ENCODE data around the gene FAM72B. TPM values are rescaled to one million over a fixed set of nuclear protein-coding genes. Genes with fewer than 3 reads are reported as not detected.
"Not testable (repeated sequence)": the region's sequence is repeated elsewhere in the genome, so short reads cannot be mapped to it uniquely, and the experiment has no call there.

The FAM72B gene
- polyA plus RNA-seq, 1 donor (not counting 4 experiments of a cell fraction or from before 2014, with no cell fraction given) = 5.6 TPM

DNA sequence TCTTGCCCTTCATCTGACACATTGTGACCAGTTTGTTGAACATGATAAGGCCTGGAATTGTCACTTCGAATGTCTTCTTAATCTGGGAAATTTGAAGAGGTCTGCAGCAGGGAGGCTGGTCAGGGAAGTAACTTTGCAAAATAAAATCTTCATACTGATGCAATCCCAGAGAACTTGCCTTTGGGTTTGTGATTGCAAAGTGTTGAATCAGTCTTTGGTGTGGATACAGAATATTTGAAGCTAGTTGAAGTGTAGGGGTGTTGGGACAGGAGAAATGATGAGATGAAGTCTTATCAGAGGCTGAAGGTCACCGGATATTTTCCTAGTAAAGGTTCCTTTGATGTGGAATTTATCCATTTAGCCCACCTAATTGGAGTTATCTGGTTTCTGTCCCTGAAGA, 42.8 kb upstream of the FAM72B start:
- H3K4me3 ChIP-seq (ENCODE audit: control insufficient read depth in 2 of 3, extremely low read depth in 1 of 3, insufficient read depth in 2 of 3, low read depth in 1 of 3, low read length in 3 of 3); H3K36me3 ChIP-seq (ENCODE audit: control insufficient read depth in 2 of 2, extremely low read depth in 1 of 2, insufficient read depth in 2 of 2, low read length in 2 of 2); H3K9me1 ChIP-seq (ENCODE audit: control insufficient read depth, extremely low read depth, insufficient read depth, low read length); H3K9me3 ChIP-seq (ENCODE audit: control insufficient read depth, low read depth, low read length); H3K4me2 ChIP-seq (ENCODE audit: control insufficient read depth, extremely low read depth, insufficient read depth, low read depth, low read length); DNase-seq (ENCODE audit: low read depth, low spot score); H3K27ac ChIP-seq (ENCODE audit: control insufficient read depth, insufficient read depth, low read length); H3K79me2 ChIP-seq (ENCODE audit: control insufficient read depth, insufficient read depth, low read length); H4K20me1 ChIP-seq (ENCODE audit: control insufficient read depth, extremely low read depth, insufficient read depth, low read length); H3K9ac ChIP-seq (ENCODE audit: control insufficient read depth, extremely low read depth, insufficient read depth, low read length); H3K27me3 ChIP-seq (ENCODE audit: control insufficient read depth, extremely low read depth, insufficient read depth, low read length); H3K4me1 ChIP-seq (ENCODE audit: control insufficient read depth, extremely low read depth, insufficient read depth, low read length); dilution Hi-C loops (cut with MboI; ENCODE audit: extremely low pct_ligation_motif_present, low sequenced_read_pairs); FAIRE-seq; H2AFZ ChIP-seq (ENCODE audit: control insufficient read depth, low read length): not testable (repeated sequence)

DNA sequence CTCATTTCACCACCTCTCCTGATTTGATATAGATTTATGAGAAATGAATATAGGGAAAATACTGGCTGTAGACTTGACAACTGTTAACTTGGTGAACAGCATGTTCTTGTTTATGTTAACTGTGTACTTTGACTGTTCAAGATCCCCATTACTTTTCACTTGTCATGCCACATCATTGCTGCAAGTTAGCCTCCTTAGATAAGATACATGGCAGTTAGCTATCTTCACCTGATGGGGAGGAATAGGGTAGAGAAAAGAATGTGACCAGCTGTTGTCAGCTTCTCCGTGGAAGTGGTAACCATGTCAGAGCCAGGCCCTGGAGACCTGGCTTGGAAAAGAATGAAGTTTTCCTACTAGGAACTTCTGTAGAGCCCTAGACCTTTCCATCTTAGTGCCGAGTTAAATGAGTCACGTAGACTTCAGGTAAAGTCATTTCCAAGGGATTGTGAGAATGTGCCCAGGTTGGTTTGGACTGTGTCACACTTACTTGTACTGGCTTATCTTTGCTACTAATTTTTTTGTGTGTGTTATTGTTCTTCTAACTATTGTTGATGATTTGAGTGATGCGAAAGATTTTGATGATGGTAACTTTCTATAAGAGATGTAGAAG, 42.3 kb upstream of the FAM72B start:
- H3K27me3 ChIP-seq (ENCODE audit: control insufficient read depth, extremely low read depth, insufficient read depth, low read length); FAIRE-seq; H3K27ac ChIP-seq (ENCODE audit: control insufficient read depth, insufficient read depth, low read length); H3K9me3 ChIP-seq (ENCODE audit: control insufficient read depth, low read depth, low read length); H3K4me2 ChIP-seq (ENCODE audit: control insufficient read depth, extremely low read depth, insufficient read depth, low read depth, low read length); H3K9ac ChIP-seq (ENCODE audit: control insufficient read depth, extremely low read depth, insufficient read depth, low read length); H3K36me3 ChIP-seq (ENCODE audit: control insufficient read depth in 2 of 2, extremely low read depth in 1 of 2, insufficient read depth in 2 of 2, low read length in 2 of 2); DNase-seq (ENCODE audit: low read depth, low spot score); H3K4me1 ChIP-seq (ENCODE audit: control insufficient read depth, extremely low read depth, insufficient read depth, low read length); H3K79me2 ChIP-seq (ENCODE audit: control insufficient read depth, insufficient read depth, low read length); H4K20me1 ChIP-seq (ENCODE audit: control insufficient read depth, extremely low read depth, insufficient read depth, low read length); dilution Hi-C loops (cut with MboI; ENCODE audit: extremely low pct_ligation_motif_present, low sequenced_read_pairs); H2AFZ ChIP-seq (ENCODE audit: control insufficient read depth, low read length); H3K9me1 ChIP-seq (ENCODE audit: control insufficient read depth, extremely low read depth, insufficient read depth, low read length); H3K4me3 ChIP-seq (ENCODE audit: control insufficient read depth in 2 of 3, extremely low read depth in 1 of 3, insufficient read depth in 2 of 3, low read depth in 1 of 3, low read length in 3 of 3): not testable (repeated sequence)

DNA sequence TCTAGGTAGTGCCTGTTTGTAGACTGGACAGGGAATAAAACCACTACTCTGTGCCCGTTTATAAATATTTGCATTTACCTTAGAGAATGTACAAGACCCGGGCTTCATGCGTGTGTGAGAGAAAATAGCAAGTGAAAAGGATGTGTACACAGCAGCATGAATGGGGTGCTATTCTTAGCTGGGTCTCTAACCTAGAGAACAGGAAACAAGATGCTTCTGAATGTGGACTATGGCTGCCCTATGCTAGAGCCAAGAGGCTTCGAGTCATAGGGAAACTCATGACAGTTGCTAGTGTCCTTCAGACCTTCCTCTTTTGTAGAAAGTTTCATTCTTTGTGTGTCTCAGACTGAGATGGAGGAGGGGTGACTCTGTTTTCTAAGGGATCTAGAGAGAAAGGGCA, 40.6 kb upstream of the FAM72B start:
- H3K9me3 ChIP-seq (ENCODE audit: control insufficient read depth, low read depth, low read length); H3K27me3 ChIP-seq (ENCODE audit: control insufficient read depth, extremely low read depth, insufficient read depth, low read length); H3K4me1 ChIP-seq (ENCODE audit: control insufficient read depth, extremely low read depth, insufficient read depth, low read length); H4K20me1 ChIP-seq (ENCODE audit: control insufficient read depth, extremely low read depth, insufficient read depth, low read length); H3K36me3 ChIP-seq (ENCODE audit: control insufficient read depth in 2 of 2, extremely low read depth in 1 of 2, insufficient read depth in 2 of 2, low read length in 2 of 2); FAIRE-seq; DNase-seq (ENCODE audit: low read depth, low spot score); H3K79me2 ChIP-seq (ENCODE audit: control insufficient read depth, insufficient read depth, low read length); H3K9ac ChIP-seq (ENCODE audit: control insufficient read depth, extremely low read depth, insufficient read depth, low read length); H3K27ac ChIP-seq (ENCODE audit: control insufficient read depth, insufficient read depth, low read length); H3K9me1 ChIP-seq (ENCODE audit: control insufficient read depth, extremely low read depth, insufficient read depth, low read length); H3K4me2 ChIP-seq (ENCODE audit: control insufficient read depth, extremely low read depth, insufficient read depth, low read depth, low read length); H2AFZ ChIP-seq (ENCODE audit: control insufficient read depth, low read length); H3K4me3 ChIP-seq (ENCODE audit: control insufficient read depth in 2 of 3, extremely low read depth in 1 of 3, insufficient read depth in 2 of 3, low read depth in 1 of 3, low read length in 3 of 3); dilution Hi-C loops (cut with MboI; ENCODE audit: extremely low pct_ligation_motif_present, low sequenced_read_pairs): not testable (repeated sequence)

DNA sequence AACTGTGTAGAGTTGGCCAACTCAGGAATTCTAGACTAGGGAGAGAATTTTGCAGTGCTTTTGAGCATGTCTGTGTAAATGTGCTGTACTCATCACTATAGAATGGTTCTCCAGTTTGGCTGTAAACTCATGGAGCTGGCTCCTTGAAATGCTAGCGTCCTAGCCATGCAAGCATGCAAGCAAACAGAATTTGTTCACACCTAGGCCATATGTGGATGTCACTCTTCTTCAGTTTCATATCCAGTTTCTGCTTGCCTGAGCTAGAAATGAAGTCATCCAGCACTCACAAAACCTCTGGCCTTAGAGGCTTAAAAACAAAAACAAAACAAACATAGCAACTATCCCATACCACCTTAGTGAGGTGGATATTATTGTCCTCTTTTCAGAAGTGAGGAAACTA, 37.6 kb upstream of the FAM72B start:
- DNase-seq (ENCODE audit: low read depth, low spot score); H3K9me1 ChIP-seq (ENCODE audit: control insufficient read depth, extremely low read depth, insufficient read depth, low read length); dilution Hi-C loops (cut with MboI; ENCODE audit: extremely low pct_ligation_motif_present, low sequenced_read_pairs); H3K79me2 ChIP-seq (ENCODE audit: control insufficient read depth, insufficient read depth, low read length); H3K27me3 ChIP-seq (ENCODE audit: control insufficient read depth, extremely low read depth, insufficient read depth, low read length); H3K9me3 ChIP-seq (ENCODE audit: control insufficient read depth, low read depth, low read length); FAIRE-seq; H3K27ac ChIP-seq (ENCODE audit: control insufficient read depth, insufficient read depth, low read length); H2AFZ ChIP-seq (ENCODE audit: control insufficient read depth, low read length); H3K9ac ChIP-seq (ENCODE audit: control insufficient read depth, extremely low read depth, insufficient read depth, low read length); H4K20me1 ChIP-seq (ENCODE audit: control insufficient read depth, extremely low read depth, insufficient read depth, low read length); H3K36me3 ChIP-seq (ENCODE audit: control insufficient read depth in 2 of 2, extremely low read depth in 1 of 2, insufficient read depth in 2 of 2, low read length in 2 of 2); H3K4me2 ChIP-seq (ENCODE audit: control insufficient read depth, extremely low read depth, insufficient read depth, low read depth, low read length); H3K4me3 ChIP-seq (ENCODE audit: control insufficient read depth in 2 of 3, extremely low read depth in 1 of 3, insufficient read depth in 2 of 3, low read depth in 1 of 3, low read length in 3 of 3); H3K4me1 ChIP-seq (ENCODE audit: control insufficient read depth, extremely low read depth, insufficient read depth, low read length): not testable (repeated sequence)

DNA sequence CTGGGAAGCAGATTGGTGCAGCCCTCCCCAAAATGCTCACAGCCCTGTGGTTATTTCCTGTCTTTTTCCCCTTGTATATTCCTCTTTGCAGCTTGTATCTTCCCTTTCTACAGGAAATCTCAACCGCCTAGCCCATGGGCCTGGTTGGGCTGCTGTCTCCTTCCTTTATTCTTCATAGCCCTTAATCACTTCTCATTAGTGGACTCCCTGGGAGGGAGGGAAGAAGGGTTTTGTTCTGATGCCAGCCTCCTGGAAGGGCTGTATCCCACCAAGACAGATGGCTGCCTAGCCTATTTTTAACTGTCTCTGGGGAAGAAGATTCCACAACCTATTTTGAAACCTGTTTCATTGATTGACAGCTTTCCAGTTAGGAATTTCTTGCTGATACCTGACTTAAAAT, 32.5 kb upstream of the FAM72B start:
- H3K4me1 ChIP-seq (ENCODE audit: control insufficient read depth, extremely low read depth, insufficient read depth, low read length); H3K9ac ChIP-seq (ENCODE audit: control insufficient read depth, extremely low read depth, insufficient read depth, low read length); DNase-seq (ENCODE audit: low read depth, low spot score); H3K79me2 ChIP-seq (ENCODE audit: control insufficient read depth, insufficient read depth, low read length); H3K9me1 ChIP-seq (ENCODE audit: control insufficient read depth, extremely low read depth, insufficient read depth, low read length); FAIRE-seq; H3K4me2 ChIP-seq (ENCODE audit: control insufficient read depth, extremely low read depth, insufficient read depth, low read depth, low read length); H3K36me3 ChIP-seq (ENCODE audit: control insufficient read depth in 2 of 2, extremely low read depth in 1 of 2, insufficient read depth in 2 of 2, low read length in 2 of 2); H3K4me3 ChIP-seq (ENCODE audit: control insufficient read depth in 2 of 3, extremely low read depth in 1 of 3, insufficient read depth in 2 of 3, low read depth in 1 of 3, low read length in 3 of 3); H3K9me3 ChIP-seq (ENCODE audit: control insufficient read depth, low read depth, low read length); H2AFZ ChIP-seq (ENCODE audit: control insufficient read depth, low read length); H3K27ac ChIP-seq (ENCODE audit: control insufficient read depth, insufficient read depth, low read length); H3K27me3 ChIP-seq (ENCODE audit: control insufficient read depth, extremely low read depth, insufficient read depth, low read length); H4K20me1 ChIP-seq (ENCODE audit: control insufficient read depth, extremely low read depth, insufficient read depth, low read length); dilution Hi-C loops (cut with MboI; ENCODE audit: extremely low pct_ligation_motif_present, low sequenced_read_pairs): not testable (repeated sequence)

All from keratinocyte (primary cell).